Measurements from ENCODE around the gene NOCT. TPM values are rescaled to one million over a fixed set of nuclear protein-coding genes. Genes with fewer than 3 reads are reported as not detected.
"Not testable (repeated sequence)": the region's sequence is repeated elsewhere in the genome, so short reads cannot be mapped to it uniquely, and the experiment has no call there.

The NOCT gene
- total RNA-seq, 1 experiment from 2014 or later: 82.5 TPM

GRCh38 chr4:138999666-139000065 is 15.9 kb upstream of the NOCT start:
- DNase-seq: no peak
- no peaks in the 10 kb centered on the region for H3K27me3 ChIP-seq (ENCODE audit: control insufficient read depth, insufficient read depth, low read length)
- H3K4me3 ChIP-seq (ENCODE audit: insufficient read depth, low read depth, low read length): no peak overlapping the region

GRCh38 chr4:139000134-139000533 is 15.4 kb upstream of the NOCT start:
- not testable (repeated sequence) for H3K36me3 ChIP-seq (replicated peaks; ENCODE audit: control insufficient read depth, insufficient read depth, low read length); DNase-seq; H3K27me3 ChIP-seq (ENCODE audit: control insufficient read depth, insufficient read depth, low read length)

More at GRCh38 chr4:138999666-139000065, 15.9 kb upstream of the NOCT start:
- H3K36me3 ChIP-seq (replicated peaks; ENCODE audit: control insufficient read depth, insufficient read depth, low read length): no peaks in the 10 kb centered on the region

GRCh38 chr4:139001430-139001829 is 14.2 kb upstream of the NOCT start:
- not testable (repeated sequence) for H3K4me3 ChIP-seq (ENCODE audit: insufficient read depth, low read depth, low read length); DNase-seq; H3K27me3 ChIP-seq (ENCODE audit: control insufficient read depth, insufficient read depth, low read length); H3K36me3 ChIP-seq (replicated peaks; ENCODE audit: control insufficient read depth, insufficient read depth, low read length)

More at GRCh38 chr4:139000134-139000533, 15.4 kb upstream of the NOCT start:
- H3K4me3 ChIP-seq (ENCODE audit: insufficient read depth, low read depth, low read length): not testable (repeated sequence)

- DNase-seq; H3K27me3 ChIP-seq (ENCODE audit: control insufficient read depth, insufficient read depth, low read length); H3K4me3 ChIP-seq (ENCODE audit: insufficient read depth, low read depth, low read length); H3K36me3 ChIP-seq (replicated peaks; ENCODE audit: control insufficient read depth, insufficient read depth, low read length): not testable (repeated sequence)
Observed at GRCh38 chr4:139003668-139004067, 11.9 kb upstream of the NOCT start.

GRCh38 chr4:139005774-139006173 is 9.8 kb upstream of the NOCT start:
- DNase-seq: no peak
- no peaks in the 10 kb centered on the region for H3K27me3 ChIP-seq (ENCODE audit: control insufficient read depth, insufficient read depth, low read length)
- H3K36me3 ChIP-seq (replicated peaks; ENCODE audit: control insufficient read depth, insufficient read depth, low read length): no peaks in the 10 kb centered on the region
- H3K4me3 ChIP-seq (ENCODE audit: insufficient read depth, low read depth, low read length): no peak overlapping the region

GRCh38 chr4:139007640-139008039 is 7.9 kb upstream of the NOCT start:
- no peak for DNase-seq
- no peak overlapping the region for H3K4me3 ChIP-seq (ENCODE audit: insufficient read depth, low read depth, low read length)
- no peaks in the 10 kb centered on the region for H3K27me3 ChIP-seq (ENCODE audit: control insufficient read depth, insufficient read depth, low read length)
- H3K36me3 ChIP-seq (replicated peaks; ENCODE audit: control insufficient read depth, insufficient read depth, low read length): no peaks in the 10 kb centered on the region

- not testable (repeated sequence) for H3K4me3 ChIP-seq (ENCODE audit: insufficient read depth, low read depth, low read length); DNase-seq; H3K27me3 ChIP-seq (ENCODE audit: control insufficient read depth, insufficient read depth, low read length); H3K36me3 ChIP-seq (replicated peaks; ENCODE audit: control insufficient read depth, insufficient read depth, low read length)
Observed at GRCh38 chr4:139008278-139008677, 7.3 kb upstream of the NOCT start.

- H3K27me3 ChIP-seq (ENCODE audit: control insufficient read depth, insufficient read depth, low read length): no peaks in the 10 kb centered on the region
- no peak overlapping the region for H3K4me3 ChIP-seq (ENCODE audit: insufficient read depth, low read depth, low read length)
- DNase-seq: no peak
- no peaks in the 10 kb centered on the region for H3K36me3 ChIP-seq (replicated peaks; ENCODE audit: control insufficient read depth, insufficient read depth, low read length)
Observed at GRCh38 chr4:139009702-139010101, 5.9 kb upstream of the NOCT start.

GRCh38 chr4:139011225-139011950 is 4.2 kb upstream of the NOCT start:
- no peaks in the 10 kb centered on the region for H3K36me3 ChIP-seq (replicated peaks; ENCODE audit: control insufficient read depth, insufficient read depth, low read length)
- DNase-seq: no peak
- H3K4me3 ChIP-seq (ENCODE audit: insufficient read depth, low read depth, low read length): no peak overlapping the region
- no peaks in the 10 kb centered on the region for H3K27me3 ChIP-seq (ENCODE audit: control insufficient read depth, insufficient read depth, low read length)

GRCh38 chr4:139014371-139015268 is 961 bp upstream of the NOCT start:
- Histone ChIP-seq H3K36me3 (replicated peaks; ENCODE audit: control insufficient read depth, insufficient read depth, low read length) (no peaks in the 10 kb centered on the region), H3K4me3 (ENCODE audit: insufficient read depth, low read depth, low read length) (peak overlapping the region; percentile 90), H3K27me3 (ENCODE audit: control insufficient read depth, insufficient read depth, low read length) (no peaks in the 10 kb centered on the region)
- peak; percentile 58 for DNase-seq

- Histone ChIP-seq H3K27me3 (ENCODE audit: control insufficient read depth, insufficient read depth, low read length) (no peaks in the 10 kb centered on the region), H3K4me3 (ENCODE audit: insufficient read depth, low read depth, low read length) (peak overlapping the region; percentile 90), H3K36me3 (replicated peaks; ENCODE audit: control insufficient read depth, insufficient read depth, low read length) (no peaks in the 10 kb centered on the region)
- DNase-seq: no peak
Observed at GRCh38 chr4:139015948-139016471, 429 bp downstream of the NOCT start.

GRCh38 chr4:139017861-139018260 is 2.3 kb downstream of the NOCT start:
- H3K27me3 ChIP-seq (ENCODE audit: control insufficient read depth, insufficient read depth, low read length): no peaks in the 10 kb centered on the region
- no peak for DNase-seq
- H3K4me3 ChIP-seq (ENCODE audit: insufficient read depth, low read depth, low read length): peak overlapping the region; percentile 28; the same call in 1 of the 2 replicates
- H3K36me3 ChIP-seq (replicated peaks; ENCODE audit: control insufficient read depth, insufficient read depth, low read length): no peaks in the 10 kb centered on the region

- H3K4me3 ChIP-seq (ENCODE audit: insufficient read depth, low read depth, low read length): no peak overlapping the region; the same call in 1 of the 2 replicates
Observed at GRCh38 chr4:139018501-139018900, 2.9 kb downstream of the NOCT start.

GRCh38 chr4:139018971-139019758 is 3.6 kb downstream of the NOCT start:
- H3K36me3 ChIP-seq (replicated peaks; ENCODE audit: control insufficient read depth, insufficient read depth, low read length): no peaks in the 10 kb centered on the region
- no peak overlapping the region for H3K4me3 ChIP-seq (ENCODE audit: insufficient read depth, low read depth, low read length)
- H3K27me3 ChIP-seq (ENCODE audit: control insufficient read depth, insufficient read depth, low read length): no peaks in the 10 kb centered on the region
- no peak for DNase-seq

More at GRCh38 chr4:139018501-139018900, 2.9 kb downstream of the NOCT start:
- H3K36me3 ChIP-seq (replicated peaks; ENCODE audit: control insufficient read depth, insufficient read depth, low read length): no peaks in the 10 kb centered on the region
- no peaks in the 10 kb centered on the region for H3K27me3 ChIP-seq (ENCODE audit: control insufficient read depth, insufficient read depth, low read length)
- no peak for DNase-seq

All from H7 (cell line).